ENCODE measurements around the gene SYTL3.
A peak's percentile ranks its signal among the peaks of the same experiment; 100 is the strongest.

SYTL3 gene

DNA sequence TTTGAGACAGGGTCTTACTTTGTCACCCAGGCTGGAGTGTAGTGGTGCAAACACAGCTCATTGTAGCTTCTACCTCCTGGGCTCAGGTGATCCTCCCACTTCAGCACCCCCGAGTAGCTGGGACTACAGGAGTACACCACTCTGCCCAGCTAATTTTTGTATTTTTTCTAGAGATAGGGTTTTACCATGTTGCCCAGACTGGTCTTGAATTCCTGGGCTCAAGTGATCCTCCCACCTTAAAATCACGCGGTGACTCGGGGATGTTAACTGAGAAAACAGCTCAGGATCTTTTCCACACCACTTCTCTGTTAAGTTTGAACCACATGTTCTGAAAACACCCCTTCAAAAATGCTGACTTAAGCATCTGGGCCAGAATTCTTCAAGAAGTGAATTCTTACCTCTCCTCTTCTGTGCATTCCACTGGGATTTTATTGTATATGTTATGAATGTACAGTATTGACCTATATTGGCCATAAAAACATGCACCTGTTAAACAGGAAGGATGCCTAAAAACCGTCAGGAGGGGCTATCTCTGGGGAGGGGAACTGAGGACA, 72.4 kb downstream of the SYTL3 start:
- no peak overlapping the region for H3K27ac ChIP-seq (ENCODE audit: insufficient read depth in 1 of 2, low read depth in 1 of 2, low read length in 2 of 2, poor library complexity in 1 of 2, severe bottlenecking in 2 of 2)
- no peak overlapping the region for H3K4me3 ChIP-seq (ENCODE audit: control insufficient read depth in 1 of 7, extremely low read depth in 1 of 7, insufficient read depth in 4 of 7, low read depth in 2 of 7, low read length in 6 of 7)
- POLR2A ChIA-PET = no interaction called here
- no peaks in the 10 kb centered on the region for H3K36me3 ChIP-seq (ENCODE audit: control insufficient read depth in 4 of 4, insufficient read depth in 4 of 4, low read length in 3 of 4)
- H3K4me1 ChIP-seq (ENCODE audit: control extremely low read depth in 1 of 4, control insufficient read depth in 4 of 4, insufficient read depth in 4 of 4, low read length in 3 of 4) = peaks cover 7 to 20% (median 13%) of the 10 kb centered on the region in 4 experiments
- H3K27me3 ChIP-seq (replicated peaks in 2 of 5; ENCODE audit: control insufficient read depth in 4 of 5, insufficient read depth in 5 of 5, low read length in 4 of 5) = no peaks in the 10 kb centered on the region
- no peaks in the 10 kb centered on the region for H3K9me3 ChIP-seq (ENCODE audit: control extremely low read depth in 1 of 5, control insufficient read depth in 4 of 5, insufficient read depth in 2 of 5, low read depth in 1 of 5, low read length in 4 of 5)
- whole genome bisulfite sequencing (ENCODE audit: insufficient coverage) = 98% methylated on average over 4 of the region's 5 CpGs
- CTCF ChIA-PET = interaction anchor here (0.7 to 2.9 kb wide), 5 partner anchors 13 to 52 kb away, joined by 3 to 9 read pairs (median 3); no protein-coding TSS in a partner anchor
- DNase-seq = no peak

GRCh38 chr6:158725704-158726103, 75.8 kb downstream of the SYTL3 start:
- Histone ChIP-seq H3K27me3 (replicated peaks in 2 of 5; ENCODE audit: control insufficient read depth in 4 of 5, insufficient read depth in 5 of 5, low read length in 4 of 5) (no peaks in the 10 kb centered on the region), H3K27ac (ENCODE audit: insufficient read depth in 1 of 2, low read depth in 1 of 2, low read length in 2 of 2, poor library complexity in 1 of 2, severe bottlenecking in 2 of 2) (no peak overlapping the region), H3K4me3 (ENCODE audit: control insufficient read depth in 1 of 7, extremely low read depth in 1 of 7, insufficient read depth in 4 of 7, low read depth in 2 of 7, low read length in 6 of 7) (no peak overlapping the region), H3K4me1 (ENCODE audit: control extremely low read depth in 1 of 4, control insufficient read depth in 4 of 4, insufficient read depth in 4 of 4, low read length in 3 of 4) (peaks cover under 1 to 9% (median 5%) of the 10 kb centered on the region in 4 experiments), H3K9me3 (ENCODE audit: control extremely low read depth in 1 of 5, control insufficient read depth in 4 of 5, insufficient read depth in 2 of 5, low read depth in 1 of 5, low read length in 4 of 5) (peaks cover 0 to 11% (median 8%) of the 10 kb centered on the region in 5 experiments), H3K36me3 (ENCODE audit: control insufficient read depth in 4 of 4, insufficient read depth in 4 of 4, low read length in 3 of 4) (no peaks in the 10 kb centered on the region)
- no peak for DNase-seq
- ChIA-PET POLR2A (no interaction called here), CTCF (no interaction called here)
- WGBS (ENCODE audit: insufficient coverage) = 95% methylated on average over 7 of the region's 8 CpGs

DNA sequence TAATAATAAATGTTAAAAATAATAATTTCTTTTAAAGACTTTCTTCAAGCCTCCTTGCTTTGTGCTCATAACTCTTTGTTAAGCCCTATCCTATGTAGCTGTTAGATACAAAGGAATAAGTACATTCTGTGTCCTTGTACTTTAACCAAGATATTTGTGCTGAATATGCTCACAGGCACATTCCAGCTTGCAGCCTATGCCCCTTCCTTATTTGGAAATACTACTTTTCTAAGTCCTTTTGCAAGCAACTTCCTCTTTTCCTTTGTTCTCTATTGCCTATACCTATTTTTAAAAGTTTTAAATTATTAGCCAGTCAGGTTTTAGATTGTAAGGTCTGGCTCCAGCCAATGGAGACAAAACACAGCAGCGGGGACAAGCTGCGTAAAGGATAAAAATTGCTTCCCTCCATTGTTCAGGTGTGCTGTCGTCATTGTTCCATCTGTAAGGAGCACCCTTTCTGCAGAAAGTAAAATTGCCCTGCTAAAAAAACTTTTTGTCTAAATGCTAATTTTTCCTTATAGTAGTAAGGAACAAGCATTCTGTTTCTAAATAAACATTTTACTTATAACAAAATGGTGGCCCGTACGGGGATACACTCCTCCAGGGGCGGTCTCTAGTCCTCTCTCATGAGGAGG, 80.2 kb downstream of the SYTL3 start:
- no peaks in the 10 kb centered on the region for H3K4me1 ChIP-seq (ENCODE audit: control extremely low read depth in 1 of 4, control insufficient read depth in 4 of 4, insufficient read depth in 4 of 4, low read length in 3 of 4)
- peaks cover 0 to 32% (median 15%) of the 10 kb centered on the region in 5 experiments for H3K9me3 ChIP-seq (ENCODE audit: control extremely low read depth in 1 of 5, control insufficient read depth in 4 of 5, insufficient read depth in 2 of 5, low read depth in 1 of 5, low read length in 4 of 5)
- WGBS (ENCODE audit: insufficient coverage) = 88% methylated on average over 5 of the region's 6 CpGs
- H3K36me3 ChIP-seq (ENCODE audit: control insufficient read depth in 4 of 4, insufficient read depth in 4 of 4, low read length in 3 of 4) = no peaks in the 10 kb centered on the region
- POLR2A ChIA-PET = no interaction called here
- H3K27ac ChIP-seq (ENCODE audit: insufficient read depth in 1 of 2, low read depth in 1 of 2, low read length in 2 of 2, poor library complexity in 1 of 2, severe bottlenecking in 2 of 2) = no peak overlapping the region
- CTCF ChIA-PET = no interaction called here
- H3K27me3 ChIP-seq (replicated peaks in 2 of 5; ENCODE audit: control insufficient read depth in 4 of 5, insufficient read depth in 5 of 5, low read length in 4 of 5) = no peaks in the 10 kb centered on the region
- peak overlapping the region in 1 of 7 experiments; percentile 7 for H3K4me3 ChIP-seq (ENCODE audit: control insufficient read depth in 1 of 7, extremely low read depth in 1 of 7, insufficient read depth in 4 of 7, low read depth in 2 of 7, low read length in 6 of 7)
- peak in 1 of 3 donors; percentile 29 for DNase-seq

DNA sequence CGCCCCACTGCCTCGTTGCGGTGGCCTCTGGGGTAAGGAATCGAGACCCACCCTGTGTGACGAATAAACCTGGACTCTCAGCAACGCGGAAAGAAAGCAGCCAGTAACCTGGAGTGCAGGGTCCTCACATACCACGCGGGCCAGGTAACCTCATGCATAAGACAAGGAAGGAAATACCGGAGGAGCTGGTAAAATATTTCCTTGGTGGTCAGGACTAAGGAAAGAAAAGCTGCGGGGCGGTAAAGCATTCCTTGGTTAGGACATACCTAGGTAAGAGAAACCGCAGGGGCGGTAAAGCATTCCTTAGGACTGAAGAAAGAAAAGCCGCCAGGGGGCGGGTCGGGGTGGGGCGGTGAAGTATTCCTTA, 80.7 kb downstream of the SYTL3 start:
- 91% methylated on average over 13 of the region's 18 CpGs for WGBS (ENCODE audit: insufficient coverage)
- H3K36me3 ChIP-seq (ENCODE audit: control insufficient read depth in 4 of 4, insufficient read depth in 4 of 4, low read length in 3 of 4) = no peaks in the 10 kb centered on the region
- no peaks in the 10 kb centered on the region for H3K27me3 ChIP-seq (replicated peaks in 2 of 5; ENCODE audit: control insufficient read depth in 4 of 5, insufficient read depth in 5 of 5, low read length in 4 of 5)
- POLR2A ChIA-PET = no interaction called here
- H3K4me1 ChIP-seq (ENCODE audit: control extremely low read depth in 1 of 4, control insufficient read depth in 4 of 4, insufficient read depth in 4 of 4, low read length in 3 of 4) = no peaks in the 10 kb centered on the region
- no peak for DNase-seq
- CTCF ChIA-PET = no interaction called here
- H3K27ac ChIP-seq (ENCODE audit: insufficient read depth in 1 of 2, low read depth in 1 of 2, low read length in 2 of 2, poor library complexity in 1 of 2, severe bottlenecking in 2 of 2) = no peak overlapping the region
- peak overlapping the region in 1 of 7 experiments; percentile 7 for H3K4me3 ChIP-seq (ENCODE audit: control insufficient read depth in 1 of 7, extremely low read depth in 1 of 7, insufficient read depth in 4 of 7, low read depth in 2 of 7, low read length in 6 of 7)
- peaks cover 0 to 33% (median 15%) of the 10 kb centered on the region in 5 experiments for H3K9me3 ChIP-seq (ENCODE audit: control extremely low read depth in 1 of 5, control insufficient read depth in 4 of 5, insufficient read depth in 2 of 5, low read depth in 1 of 5, low read length in 4 of 5)

DNA sequence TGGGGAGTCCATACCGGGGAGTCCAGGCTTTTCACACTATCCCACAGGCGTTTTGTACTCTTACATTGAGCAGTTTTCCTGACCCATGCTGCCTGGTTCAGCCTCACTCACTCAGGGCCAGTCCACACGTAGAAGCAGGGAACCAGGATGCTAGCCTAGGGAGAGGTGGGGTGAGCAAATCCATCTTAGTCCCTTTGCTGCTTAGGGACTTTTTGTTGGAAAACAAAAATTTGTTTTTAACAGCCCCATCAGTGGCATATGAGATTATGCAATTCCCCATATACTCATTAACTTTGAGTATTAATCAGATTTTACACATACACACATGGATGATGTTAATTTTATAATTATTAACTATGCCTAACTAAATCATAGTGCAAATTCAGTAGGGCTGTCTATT, 85.2 kb downstream of the SYTL3 start:
- no peak overlapping the region for H3K27ac ChIP-seq (ENCODE audit: insufficient read depth in 1 of 2, low read depth in 1 of 2, low read length in 2 of 2, poor library complexity in 1 of 2, severe bottlenecking in 2 of 2)
- no peaks in the 10 kb centered on the region for H3K36me3 ChIP-seq (ENCODE audit: control insufficient read depth in 4 of 4, insufficient read depth in 4 of 4, low read length in 3 of 4)
- no peak for DNase-seq
- H3K4me1 ChIP-seq (ENCODE audit: control extremely low read depth in 1 of 4, control insufficient read depth in 4 of 4, insufficient read depth in 4 of 4, low read length in 3 of 4) = no peaks in the 10 kb centered on the region
- no peak overlapping the region for H3K4me3 ChIP-seq (ENCODE audit: control insufficient read depth in 1 of 7, extremely low read depth in 1 of 7, insufficient read depth in 4 of 7, low read depth in 2 of 7, low read length in 6 of 7)
- WGBS (ENCODE audit: insufficient coverage) = 100% methylated on average over 1 of the region's 3 CpGs
- no peaks in the 10 kb centered on the region for H3K27me3 ChIP-seq (replicated peaks in 2 of 5; ENCODE audit: control insufficient read depth in 4 of 5, insufficient read depth in 5 of 5, low read length in 4 of 5)
- POLR2A ChIA-PET = no interaction called here
- CTCF ChIA-PET = interaction anchor here (0.9 kb wide), 1 partner anchor 13 kb away, joined by 3 read pairs; no protein-coding TSS in a partner anchor
- peaks cover 0 to 39% (median 21%) of the 10 kb centered on the region in 5 experiments for H3K9me3 ChIP-seq (ENCODE audit: control extremely low read depth in 1 of 5, control insufficient read depth in 4 of 5, insufficient read depth in 2 of 5, low read depth in 1 of 5, low read length in 4 of 5)

- Histone ChIP-seq H3K36me3 (ENCODE audit: control insufficient read depth in 4 of 4, insufficient read depth in 4 of 4, low read length in 3 of 4) (no peaks in the 10 kb centered on the region), H3K9me3 (ENCODE audit: control extremely low read depth in 1 of 5, control insufficient read depth in 4 of 5, insufficient read depth in 2 of 5, low read depth in 1 of 5, low read length in 4 of 5) (peaks cover 0 to 29% (median 14%) of the 10 kb centered on the region in 5 experiments), H3K27ac (ENCODE audit: insufficient read depth in 1 of 2, low read depth in 1 of 2, low read length in 2 of 2, poor library complexity in 1 of 2, severe bottlenecking in 2 of 2) (no peak overlapping the region), H3K4me1 (ENCODE audit: control extremely low read depth in 1 of 4, control insufficient read depth in 4 of 4, insufficient read depth in 4 of 4, low read length in 3 of 4) (no peaks in the 10 kb centered on the region), H3K4me3 (ENCODE audit: control insufficient read depth in 1 of 7, extremely low read depth in 1 of 7, insufficient read depth in 4 of 7, low read depth in 2 of 7, low read length in 6 of 7) (no peak overlapping the region), H3K27me3 (replicated peaks in 2 of 5; ENCODE audit: control insufficient read depth in 4 of 5, insufficient read depth in 5 of 5, low read length in 4 of 5) (no peaks in the 10 kb centered on the region)
- ChIA-PET CTCF (interaction anchor here (0.8 kb wide), 1 partner anchor 9 kb away, joined by 3 read pairs; no protein-coding TSS in a partner anchor), POLR2A (no interaction called here)
- no peak for DNase-seq
- WGBS (ENCODE audit: insufficient coverage) = 100% methylated on average over 2 of the region's 3 CpGs
These were observed 87.3 kb downstream of the SYTL3 start for GRCh38 chr6:158737082-158737709.
